Kidney (tissue), 14 donors: ENCODE results near the gene TEX29. TPM values are rescaled to one million over a fixed set of nuclear protein-coding genes. Genes with fewer than 3 reads are reported as not detected.

ENCODE experiments used
- DNase-seq, 5 donors: peaks; one replicate each; pipeline ENCODE4 v3.0.0-alpha.2; 2013 to 2020
- FAIRE-seq: peaks from 2 replicates; lab custom pipeline; 2012; peaks lifted over from hg19 to GRCh38; lab: Jason Lieb, UNC
- H3K27ac ChIP-seq, 2 donors: one replicate each; pipeline ENCODE4 v1.7.0; 2013; ENCODE audit warnings: low read depth in 2 of 2, low read length in 2 of 2, inconsistent platforms in 1 of 2
- H3K27me3 ChIP-seq: one replicate; pipeline ENCODE4 v1.7.1; 2013; ENCODE audit warnings: low read length, inconsistent platforms; ENCODE audit not compliant: control insufficient read depth, insufficient read depth
- H3K36me3 ChIP-seq, 3 donors: one replicate each; pipeline versions ENCODE4 v1.7.0 to v1.7.1; 2013; ENCODE audit warnings: low read length in 3 of 3, control low read depth in 1 of 3, inconsistent platforms in 1 of 3; ENCODE audit not compliant: insufficient read depth in 3 of 3, control insufficient read depth in 2 of 3
- H3K4me1 ChIP-seq, 3 donors: one replicate each; pipeline versions ENCODE4 v1.7.0 to v1.7.1; 2013; ENCODE audit warnings: low read length in 3 of 3, inconsistent platforms in 1 of 3, low read depth in 1 of 3; ENCODE audit not compliant: control insufficient read depth in 2 of 3, insufficient read depth in 2 of 3
- H3K4me3 ChIP-seq, 3 donors: one replicate each; pipeline versions ENCODE4 v1.7.0 to v1.8.1; 2013; ENCODE audit warnings: low read length in 3 of 3, control low read depth in 1 of 3, inconsistent platforms in 1 of 3
- H3K9ac ChIP-seq, 3 donors: one replicate each; pipeline versions ENCODE4 v1.7.0 to v1.7.1; 2013; ENCODE audit warnings: low read length in 3 of 3, control low read depth in 1 of 3, inconsistent platforms in 1 of 3
- H3K9me3 ChIP-seq, 3 donors: one replicate each; pipeline versions ENCODE4 v1.7.0 to v1.7.1; 2013; ENCODE audit warnings: low read length in 3 of 3, control low read depth in 1 of 3, inconsistent platforms in 1 of 3; ENCODE audit not compliant: control insufficient read depth in 2 of 3, insufficient read depth in 1 of 3
- intact Hi-C: fragments of 100-400 bp; cut with DNase I; formaldehyde crosslinking; loops from one replicate; pipeline ENCODE4 v1.11.1; 2022
- polyA plus RNA-seq: library from polyadenylated mRNA; stranded (reverse); fragments of 350-450 nt; fragmentation: Illumina TruSeq; extraction: RNeasy Lipid Tissue Mini Kit (QIAGEN cat#74804); gene quantifications from one replicate; pipeline ENCODE4 v1.2.3, GENCODE V29; 2014; ENCODE audit warnings: low read depth, low replicate concordance; ENCODE audit not compliant: insufficient read depth
- total RNA-seq: library from RNA; stranded (reverse); fragmentation: NEBNext Ultra II Directional; extraction: Animal tissue kit (Norgen Biotek cat#: 25700); gene quantifications from one replicate; pipeline ENCODE4 v1.2.1, GENCODE V29; 2021
- TF ChIP-seq, protein P1 (sequence below): IDR thresholded peaks from 3 replicates; pipeline ENCODE4 v1.5.1; 2012; ENCODE audit warnings: mild to moderate bottlenecking, moderate library complexity, borderline replicate concordance; ENCODE audit not compliant: insufficient read depth; ENCODE audit errors: extremely low read depth
- donor health status: control.
- donor health status: control.
- donor health status: control.
- donor health status: control.
- donor health status: control.
- donor health status: DM: yes; HTN: yes; CAD: no.
- donor health status: Normal renal cell carcinoma (clear cell type).

Gene TEX29
- total and polyA plus RNA-seq, 2 donors from 2014 or later: not detected

DNA sequence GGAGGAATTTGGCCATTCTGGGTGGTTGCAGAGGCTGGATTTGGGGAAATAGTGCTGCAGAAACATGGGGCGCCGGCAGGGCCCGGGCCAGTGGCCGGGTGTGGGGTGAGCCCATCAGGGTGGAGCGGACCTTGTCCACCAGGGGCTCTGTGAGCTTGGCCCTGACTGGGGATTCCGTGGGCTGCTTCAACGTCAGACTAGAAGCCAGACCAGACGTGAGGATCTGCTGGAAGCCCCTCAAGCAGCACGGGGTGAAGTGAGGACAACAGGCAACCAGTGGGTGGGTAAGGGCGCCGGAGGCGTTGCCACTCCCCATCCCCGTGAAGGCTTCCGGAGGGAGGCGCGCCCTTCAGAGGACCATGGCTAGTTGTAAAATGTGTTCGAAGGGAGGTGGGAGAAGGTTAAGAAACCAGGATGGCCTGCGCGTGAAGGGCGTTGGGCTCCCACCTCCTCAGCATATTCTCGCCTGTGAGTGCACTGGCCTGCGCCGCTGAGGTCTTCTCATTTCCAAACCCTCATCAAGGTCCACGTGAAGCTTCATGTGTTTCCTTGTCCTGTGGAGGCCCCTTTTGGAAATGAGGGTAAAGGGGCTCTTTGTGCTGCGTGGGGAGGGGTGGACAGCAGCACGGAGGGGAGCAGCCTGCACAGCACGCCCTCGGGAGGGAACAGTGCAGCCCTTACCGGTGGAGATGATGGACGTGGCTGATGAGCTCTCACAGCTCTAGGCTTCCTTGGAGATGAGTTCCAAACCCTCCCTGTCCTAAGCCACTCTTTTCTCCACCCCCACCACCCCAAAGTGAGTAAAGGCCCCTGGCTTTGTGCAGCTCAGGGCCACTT lies 8.3 kb downstream of the TEX29 start:
- no peaks in the 10 kb centered on the region for H3K9me3 ChIP-seq
- FAIRE-seq (no peak), DNase-seq (no peak)

DNA sequence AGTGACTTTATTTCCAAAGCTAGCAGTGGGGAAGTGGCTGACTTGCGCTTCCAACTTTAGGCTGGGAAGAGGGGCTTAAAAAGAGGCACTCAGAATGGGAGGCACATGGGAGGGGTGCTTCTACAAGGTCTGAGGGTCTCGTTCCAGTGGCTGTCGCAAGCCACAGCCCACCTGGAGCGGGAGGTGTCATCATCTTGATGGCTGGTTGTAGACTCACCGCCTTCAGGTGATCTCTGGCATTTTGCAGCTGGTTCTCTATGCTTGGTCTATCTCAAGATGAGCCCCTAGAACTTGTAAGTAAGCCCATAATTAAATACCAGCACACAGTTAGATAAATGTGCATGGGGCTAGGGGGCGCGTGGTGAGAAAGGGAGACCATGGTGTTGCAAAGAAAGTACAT lies 9.2 kb downstream of the TEX29 start:
- Histone ChIP-seq H3K9ac (no peak overlapping the region), H3K9me3 (no peaks in the 10 kb centered on the region), H3K36me3 (no peaks in the 10 kb centered on the region), H3K27me3 (no peaks in the 10 kb centered on the region), H3K4me3 (no peak overlapping the region), H3K4me1 (no peaks in the 10 kb centered on the region), H3K27ac (no peak overlapping the region)
- FAIRE-seq (no peak), DNase-seq (no peak)
- TF ChIP-seq, protein P1, sequence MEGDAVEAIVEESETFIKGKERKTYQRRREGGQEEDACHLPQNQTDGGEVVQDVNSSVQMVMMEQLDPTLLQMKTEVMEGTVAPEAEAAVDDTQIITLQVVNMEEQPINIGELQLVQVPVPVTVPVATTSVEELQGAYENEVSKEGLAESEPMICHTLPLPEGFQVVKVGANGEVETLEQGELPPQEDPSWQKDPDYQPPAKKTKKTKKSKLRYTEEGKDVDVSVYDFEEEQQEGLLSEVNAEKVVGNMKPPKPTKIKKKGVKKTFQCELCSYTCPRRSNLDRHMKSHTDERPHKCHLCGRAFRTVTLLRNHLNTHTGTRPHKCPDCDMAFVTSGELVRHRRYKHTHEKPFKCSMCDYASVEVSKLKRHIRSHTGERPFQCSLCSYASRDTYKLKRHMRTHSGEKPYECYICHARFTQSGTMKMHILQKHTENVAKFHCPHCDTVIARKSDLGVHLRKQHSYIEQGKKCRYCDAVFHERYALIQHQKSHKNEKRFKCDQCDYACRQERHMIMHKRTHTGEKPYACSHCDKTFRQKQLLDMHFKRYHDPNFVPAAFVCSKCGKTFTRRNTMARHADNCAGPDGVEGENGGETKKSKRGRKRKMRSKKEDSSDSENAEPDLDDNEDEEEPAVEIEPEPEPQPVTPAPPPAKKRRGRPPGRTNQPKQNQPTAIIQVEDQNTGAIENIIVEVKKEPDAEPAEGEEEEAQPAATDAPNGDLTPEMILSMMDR: no peak
- intact Hi-C loops: no loop called here

More for the DNA sequence above, 8.3 kb downstream of the TEX29 start:
- H3K27ac ChIP-seq: no peak overlapping the region
- H3K4me1 ChIP-seq: no peaks in the 10 kb centered on the region
- no peak overlapping the region for H3K4me3 ChIP-seq
- H3K9ac ChIP-seq: no peak overlapping the region
- no peaks in the 10 kb centered on the region for H3K27me3 ChIP-seq
- TF ChIP-seq, protein P1: no peak
- H3K36me3 ChIP-seq: no peaks in the 10 kb centered on the region
- intact Hi-C loops: no loop called here

- FAIRE-seq: no peak
- Histone ChIP-seq H3K9me3 (no peaks in the 10 kb centered on the region), H3K4me3 (no peak overlapping the region), H3K27ac (no peak overlapping the region), H3K27me3 (no peaks in the 10 kb centered on the region), H3K36me3 (no peaks in the 10 kb centered on the region), H3K9ac (no peak overlapping the region), H3K4me1 (no peaks in the 10 kb centered on the region)
- TF ChIP-seq, protein P1: no peak
- no peak for DNase-seq
- intact Hi-C loops: no loop called here
Measured at GRCh38 chr13:111330066-111330610, 9.7 kb downstream of the TEX29 start.
